HG02870 (cell line): ENCODE measurements around the gene BSG.
"Not testable (repeated sequence)": the region's sequence is repeated elsewhere in the genome, so short reads cannot be mapped to it uniquely, and the experiment has no call there.

Experiments used
- ATAC-seq: cut with Tn5 transposase; IDR thresholded peaks from one replicate; pipeline ENCODE4 v1.9.1; 2021; ENCODE audit warnings: mild to moderate bottlenecking, moderate library complexity; ENCODE audit not compliant: unreplicated experiment

Gene BSG

GRCh38 chr19:602391-603301 lies 30.2 kb downstream of the BSG start:
- ATAC-seq, result no peak

DNA sequence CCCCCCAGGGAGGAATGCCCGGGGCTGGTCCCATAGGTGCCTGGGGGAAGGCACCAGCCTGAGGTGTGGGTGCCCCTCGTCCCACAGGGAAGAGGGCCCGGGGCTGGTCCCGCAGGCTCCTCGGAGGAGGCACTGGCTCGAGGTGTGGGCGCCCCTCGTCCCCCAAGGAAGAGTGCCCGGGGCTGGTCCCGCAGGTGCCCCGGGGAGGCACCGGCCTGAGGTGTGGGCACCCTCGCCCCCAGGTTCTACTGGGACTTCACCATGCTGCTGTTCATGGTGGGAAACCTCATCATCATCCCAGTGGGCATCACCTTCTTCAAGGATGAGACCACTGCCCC lies 30.9 kb downstream of the BSG start:
- not testable (repeated sequence) for ATAC-seq

DNA sequence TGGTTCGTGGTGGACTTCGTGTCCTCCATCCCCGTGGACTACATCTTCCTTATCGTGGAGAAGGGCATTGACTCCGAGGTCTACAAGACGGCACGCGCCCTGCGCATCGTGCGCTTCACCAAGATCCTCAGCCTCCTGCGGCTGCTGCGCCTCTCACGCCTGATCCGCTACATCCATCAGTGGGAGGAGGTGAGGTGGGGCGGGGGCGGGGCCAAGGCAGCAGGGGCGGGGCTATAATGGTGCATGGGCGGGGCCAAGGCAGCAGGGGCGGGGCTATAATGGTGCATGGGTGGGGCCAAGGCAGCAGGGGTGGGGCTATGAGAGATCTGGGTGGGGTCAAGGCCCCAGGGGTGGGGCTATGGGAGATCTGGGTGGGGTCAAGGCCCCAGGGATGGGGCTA lies 31.4 kb downstream of the BSG start:
- ATAC-seq, result not testable (repeated sequence)

- ATAC-seq, result no peak
These were observed 32.0 kb downstream of the BSG start for GRCh38 chr19:604355-604754.

- not testable (repeated sequence) for ATAC-seq
These were observed 32.9 kb downstream of the BSG start for GRCh38 chr19:605061-605971.

GRCh38 chr19:607301-608154 lies 35.1 kb downstream of the BSG start:
- no peak for ATAC-seq

GRCh38 chr19:608155-609003 lies 36.0 kb downstream of the BSG start:
- ATAC-seq, result no peak

GRCh38 chr19:609004-609346 lies 36.6 kb downstream of the BSG start:
- no peak for ATAC-seq

GRCh38 chr19:610071-610800 lies 37.8 kb downstream of the BSG start:
- ATAC-seq, result no peak

GRCh38 chr19:610801-611480 lies 38.5 kb downstream of the BSG start:
- ATAC-seq, result no peak

- no peak for ATAC-seq
These were observed 39.1 kb downstream of the BSG start for GRCh38 chr19:611481-611868.

DNA sequence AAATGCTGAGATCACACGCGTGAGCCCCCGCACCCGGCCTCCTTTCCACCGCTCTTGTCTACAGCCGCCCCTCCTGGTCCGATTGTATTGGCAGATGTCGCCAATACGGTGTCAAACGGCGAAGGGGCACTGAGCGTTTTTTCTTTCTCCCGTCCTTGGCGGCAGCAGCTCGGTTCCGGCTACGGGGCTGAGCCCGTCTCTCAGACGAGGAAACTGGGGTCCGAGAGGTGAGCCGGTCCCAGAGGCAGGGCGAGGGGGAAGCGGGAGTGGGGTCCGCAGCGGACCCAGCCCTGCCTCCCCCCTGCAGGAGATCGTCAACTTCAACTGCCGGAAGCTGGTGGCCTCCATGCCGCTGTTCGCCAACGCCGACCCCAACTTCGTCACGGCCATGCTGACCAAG lies 40.5 kb downstream of the BSG start:
- ATAC-seq, result no peak

GRCh38 chr19:613732-614567 lies 41.6 kb downstream of the BSG start:
- no peak for ATAC-seq

GRCh38 chr19:615619-616018 lies 43.2 kb downstream of the BSG start:
- no peak for ATAC-seq

- no peak for ATAC-seq
These were observed 43.8 kb downstream of the BSG start for GRCh38 chr19:616062-616700.

GRCh38 chr19:616747-617526 lies 44.5 kb downstream of the BSG start:
- no peak for ATAC-seq
